HG02623 (cell line): ENCODE data around the gene ARHGAP40.

Source experiments
- ATAC-seq: cut with Tn5 transposase; IDR thresholded peaks from one replicate; pipeline ENCODE4 v1.9.1; 2021; ENCODE audit warnings: moderate library complexity; ENCODE audit not compliant: unreplicated experiment

Gene ARHGAP40

GRCh38 chr20:38649275-38649891 lies 47.8 kb downstream of the ARHGAP40 start:
- ATAC-seq: no peak

DNA sequence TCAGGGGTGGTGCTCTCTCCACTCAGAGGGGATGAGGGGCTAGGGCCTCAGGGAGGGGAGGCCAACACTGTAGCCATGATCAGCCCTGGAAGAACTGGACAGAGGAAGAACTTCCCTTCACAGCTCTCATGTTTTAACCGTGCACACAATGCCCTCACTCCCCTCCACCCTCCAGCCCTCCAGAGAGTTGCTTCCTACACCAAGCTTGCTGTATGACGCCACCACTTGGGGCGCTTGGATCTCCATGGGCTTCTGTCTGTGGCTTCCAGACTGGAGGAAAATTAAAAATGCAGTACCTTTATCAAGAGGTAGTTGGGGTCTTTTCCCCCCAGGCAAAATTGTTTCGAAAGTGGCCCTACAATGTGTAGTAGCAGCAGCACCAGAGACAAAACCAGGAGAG lies 48.4 kb downstream of the ARHGAP40 start:
- ATAC-seq: no peak

- ATAC-seq: no peak
Observed at GRCh38 chr20:38651154-38651553, 49.5 kb downstream of the ARHGAP40 start.

DNA sequence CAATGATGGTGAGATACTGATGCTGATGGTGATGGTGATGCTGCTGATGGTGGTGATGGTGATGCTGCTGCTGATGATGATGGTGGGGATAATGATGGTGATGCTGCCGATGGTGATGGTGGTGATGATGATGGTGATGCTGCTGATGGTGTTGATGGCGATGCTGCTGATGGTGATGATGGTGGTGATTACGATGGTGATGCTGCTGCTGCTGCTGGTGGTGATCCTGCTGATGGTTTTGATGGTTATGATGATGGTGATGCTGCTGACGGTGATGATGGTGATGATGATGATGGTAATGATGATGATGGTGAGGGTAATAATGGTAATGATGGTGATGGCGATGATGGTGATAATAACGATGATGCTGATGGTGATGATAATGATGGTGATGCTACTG lies 50.0 kb downstream of the ARHGAP40 start:
- ATAC-seq: no peak

GRCh38 chr20:38652995-38653394 lies 51.4 kb downstream of the ARHGAP40 start:
- ATAC-seq: no peak

DNA sequence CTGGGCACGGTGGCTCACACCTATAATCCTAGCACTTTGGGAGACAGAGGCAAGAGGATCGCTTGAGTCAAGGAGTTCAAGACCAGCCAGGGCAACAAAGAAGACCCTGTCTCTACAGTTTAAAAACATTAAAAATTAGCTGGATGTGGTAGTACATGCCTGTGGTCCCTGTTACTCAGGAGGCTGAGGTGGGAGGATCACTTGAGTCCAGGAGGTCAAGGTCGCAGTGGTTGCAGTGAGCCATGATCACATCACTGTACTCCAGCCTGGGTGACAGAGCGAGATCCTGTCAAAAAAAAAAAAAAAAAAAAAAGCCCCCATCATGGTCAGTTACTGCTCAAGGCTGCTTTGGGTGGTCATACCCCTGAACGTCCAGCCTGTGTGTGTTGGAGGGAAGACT lies 55.8 kb downstream of the ARHGAP40 start:
- no peak for ATAC-seq

DNA sequence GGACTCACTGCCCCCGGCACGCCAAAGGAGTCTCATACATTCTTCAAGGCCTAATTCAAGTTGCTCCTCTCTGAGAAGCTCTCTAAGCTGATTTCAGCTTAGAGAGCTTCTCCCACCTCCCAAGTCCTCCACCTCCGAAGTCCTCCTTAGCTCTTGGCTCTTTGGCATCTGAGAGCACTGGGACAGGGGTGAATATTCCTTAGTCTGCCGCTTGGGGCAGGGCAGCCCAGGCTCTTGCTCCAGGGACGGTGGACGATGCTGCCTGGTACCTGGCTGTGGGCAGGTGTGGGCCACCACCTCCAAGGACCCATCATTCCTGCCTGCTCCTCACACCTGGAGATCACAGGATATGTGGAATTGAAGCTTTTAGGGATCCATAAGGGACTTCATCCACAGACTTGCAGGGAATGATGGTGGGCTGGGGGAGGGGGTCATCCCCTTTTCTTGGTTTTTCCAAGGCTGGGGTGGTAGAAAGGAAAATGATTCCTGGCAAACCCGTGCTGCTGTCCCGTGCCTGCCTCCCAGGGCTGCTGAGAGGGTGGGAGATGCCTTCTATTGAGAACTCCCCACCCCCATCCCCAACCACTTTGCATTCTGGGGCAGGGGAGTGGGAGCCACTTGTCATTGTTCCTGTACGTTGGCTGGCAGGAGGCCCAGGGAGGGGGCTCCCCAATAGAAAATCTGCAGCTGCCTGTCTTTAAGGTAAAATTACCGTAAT lies 57.4 kb downstream of the ARHGAP40 start:
- ATAC-seq: no peak

DNA sequence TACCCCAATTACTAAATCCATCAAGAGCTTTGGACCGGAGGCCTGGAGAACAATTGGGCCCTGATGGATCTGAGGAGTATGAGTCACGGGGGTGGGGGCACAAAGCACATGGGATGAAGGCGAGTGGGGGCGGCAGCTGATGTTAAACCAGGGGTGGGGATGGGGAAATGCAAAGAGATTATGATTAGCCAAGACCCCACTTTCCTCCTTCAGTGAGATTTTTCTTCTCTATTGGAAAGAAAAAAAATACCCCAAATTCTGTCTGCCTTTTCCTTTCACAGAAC lies 57.9 kb downstream of the ARHGAP40 start:
- no peak for ATAC-seq

- no peak for ATAC-seq
Observed at GRCh38 chr20:38660429-38660828, 58.8 kb downstream of the ARHGAP40 start.

DNA sequence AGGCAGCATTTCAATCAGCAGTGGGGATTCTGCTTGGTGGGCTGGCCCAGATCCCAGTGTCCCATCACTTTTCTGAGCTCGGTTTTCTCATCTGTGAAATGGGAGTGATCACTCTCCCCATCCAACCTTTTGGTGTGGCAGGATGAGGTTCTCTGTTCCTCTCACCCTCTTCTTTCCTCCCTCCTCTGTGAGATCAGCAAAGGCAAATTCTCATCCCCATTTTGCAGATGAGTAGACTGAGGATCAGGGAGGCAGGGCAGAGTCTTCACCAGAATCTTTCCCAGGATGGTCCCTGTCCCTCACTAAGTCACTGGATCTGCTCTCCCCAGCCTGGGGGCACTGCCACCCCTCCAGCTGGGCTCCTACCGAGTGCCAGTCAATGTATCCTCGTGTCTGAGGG lies 62.1 kb downstream of the ARHGAP40 start:
- no peak for ATAC-seq

GRCh38 chr20:38664284-38664683 lies 62.7 kb downstream of the ARHGAP40 start:
- ATAC-seq: no peak

GRCh38 chr20:38665094-38665493 lies 63.5 kb downstream of the ARHGAP40 start:
- no peak for ATAC-seq

GRCh38 chr20:38665506-38666285 lies 64.1 kb downstream of the ARHGAP40 start:
- no peak for ATAC-seq

GRCh38 chr20:38667417-38667956 lies 65.9 kb downstream of the ARHGAP40 start:
- ATAC-seq: no peak

GRCh38 chr20:38669688-38670087 lies 68.1 kb downstream of the ARHGAP40 start:
- ATAC-seq: no peak

DNA sequence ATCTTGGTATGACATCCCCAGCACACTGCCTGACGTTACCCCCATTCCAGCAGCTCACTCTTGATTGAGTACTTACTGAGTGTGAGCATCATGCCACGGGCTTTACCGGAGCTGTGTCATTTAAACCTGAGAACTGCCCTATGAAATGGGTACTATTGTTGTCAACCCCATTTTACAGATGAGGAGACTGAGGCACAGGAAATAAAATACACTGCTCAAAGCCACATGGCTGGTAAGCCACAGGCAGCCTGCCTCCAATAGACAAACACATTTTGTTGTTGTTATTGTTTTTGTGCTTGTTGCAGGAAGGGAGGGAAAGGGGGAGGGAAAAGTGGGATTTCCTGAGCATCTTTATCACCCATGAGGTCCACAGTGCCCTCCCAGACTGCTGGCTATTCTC lies 69.2 kb downstream of the ARHGAP40 start:
- no peak for ATAC-seq

- no peak for ATAC-seq
Observed at GRCh38 chr20:38671186-38671585, 69.6 kb downstream of the ARHGAP40 start.

DNA sequence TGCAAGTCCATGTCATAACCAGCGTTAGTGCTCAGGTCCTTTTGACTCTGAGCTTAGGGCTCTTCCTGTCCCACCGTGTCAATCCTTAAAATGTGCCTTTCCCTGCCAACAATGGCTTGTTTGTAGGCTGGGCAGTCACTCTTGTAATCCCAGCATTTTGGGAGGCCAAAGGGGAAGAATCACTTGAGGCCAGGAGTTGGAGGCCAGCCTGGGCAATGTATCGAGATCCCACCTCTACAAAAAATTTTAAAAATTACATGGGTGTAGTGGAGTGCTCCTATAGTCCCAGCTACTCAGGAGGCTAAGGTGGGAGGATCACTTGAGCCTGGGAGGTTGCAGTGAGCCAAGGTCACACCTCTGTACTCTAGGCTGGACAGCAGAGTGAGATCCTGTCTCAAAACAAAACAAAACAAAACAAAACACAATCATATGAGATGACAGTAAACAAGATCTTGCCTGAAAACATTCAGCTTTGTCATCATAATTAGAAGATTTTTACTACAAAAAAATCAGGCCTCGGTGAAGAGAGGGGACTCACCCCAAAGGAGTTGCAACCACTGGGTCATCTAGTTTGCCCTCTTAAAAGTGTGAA lies 70.2 kb downstream of the ARHGAP40 start:
- ATAC-seq: no peak

DNA sequence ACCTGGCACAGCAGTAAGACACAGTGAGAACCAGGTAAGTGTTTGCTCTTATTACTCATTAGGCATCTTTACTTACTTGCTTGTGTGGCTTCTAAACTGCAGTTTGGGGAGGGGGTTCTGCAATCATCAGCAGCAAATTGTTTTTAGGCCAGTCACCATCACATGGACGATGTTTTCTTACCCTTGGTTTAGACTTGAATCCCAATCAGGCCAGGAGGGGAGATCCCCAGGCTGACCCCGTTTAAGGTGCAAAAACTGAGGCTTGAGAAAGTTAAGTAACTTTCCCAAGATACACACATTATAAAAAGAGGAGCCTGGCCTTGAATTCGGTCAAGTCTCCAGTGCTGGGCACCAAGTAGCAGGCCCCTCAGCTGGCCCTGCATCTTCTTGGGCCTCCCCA lies 70.9 kb downstream of the ARHGAP40 start:
- ATAC-seq: no peak

DNA sequence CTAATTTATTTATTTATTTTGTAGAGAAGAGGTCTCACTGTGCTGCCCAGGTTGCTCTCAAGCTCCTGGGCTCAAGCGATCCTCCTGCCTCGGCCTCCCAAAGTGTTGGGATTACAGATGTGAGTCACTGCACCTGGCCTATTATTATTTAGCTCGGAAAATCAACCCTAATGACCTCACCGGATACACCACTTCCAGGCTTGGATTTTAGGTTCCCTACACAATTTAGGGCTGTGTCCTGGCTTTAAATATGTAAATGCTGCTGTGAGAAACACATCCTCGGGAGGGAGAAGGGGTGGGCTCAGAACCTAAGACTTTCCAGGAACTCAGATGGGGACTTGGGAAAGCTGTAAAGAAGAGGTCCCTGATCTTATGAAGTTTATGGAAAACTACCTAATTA lies 71.7 kb downstream of the ARHGAP40 start:
- no peak for ATAC-seq

GRCh38 chr20:38673725-38674091 lies 72.1 kb downstream of the ARHGAP40 start:
- no peak for ATAC-seq
